Ascending aorta (tissue), 2 donors: ENCODE measurements around the gene MGAT1. TPM values are rescaled to one million over a fixed set of nuclear protein-coding genes. Genes with fewer than 3 reads are reported as not detected.

Source experiments
- DNase-seq, 2 donors: peaks; one replicate each; pipeline ENCODE4 v3.0.0-alpha.2; 2019; ENCODE audit warnings: low spot score in 2 of 2
- H3K27ac ChIP-seq, 2 donors: fragments of 200-600 bp; sonication (generic); one replicate each; pipeline ENCODE4 v1.5.1; 2016 to 2017; ENCODE audit warnings: mild to moderate bottlenecking in 1 of 2
- H3K27me3 ChIP-seq: fragments of 200-600 bp; sonication (generic); one replicate; pipeline ENCODE4 v1.5.1; 2017
- H3K36me3 ChIP-seq, 2 donors: fragments of 200-600 bp; sonication (generic); one replicate each; pipeline ENCODE4 v1.5.1; 2016
- H3K4me1 ChIP-seq, 2 donors: fragments of 200-600 bp; sonication (generic); one replicate each; pipeline ENCODE4 v1.5.1; 2016 to 2017; ENCODE audit warnings: mild to moderate bottlenecking in 1 of 2
- H3K4me3 ChIP-seq, 2 donors: fragments of 200-600 bp; sonication (generic); one replicate each; pipeline ENCODE4 v1.5.1; 2016 to 2017; ENCODE audit warnings: mild to moderate bottlenecking in 1 of 2
- H3K9me3 ChIP-seq, 2 donors: fragments of 200-600 bp; sonication (generic); one replicate each; pipeline ENCODE4 v1.5.1; 2016
- CTCF ChIP-seq, 3 experiments: fragments of 200-600 bp in 2 of 3; fragments of 450-650 bp in 1 of 3; sonication (generic) in 2 of 3; IDR thresholded peaks; one replicate each; pipeline ENCODE4 v1.5.1; 2016 to 2019; ENCODE audit warnings: antibody characterized with exemption in 3 of 3, mild to moderate bottlenecking in 1 of 3, moderate library complexity in 1 of 3
- intact Hi-C: fragments of 100-400 bp; cut with DNase I; formaldehyde crosslinking; loops from one replicate; pipeline ENCODE4 v1.15.1; 2023
- total RNA-seq: library from RNA; depleted of rRNA; stranded (reverse); fragments of >200 nt; gene quantifications from one replicate; pipeline ENCODE4 v1.1.0, GENCODE V29; 2016

The MGAT1 gene
- total RNA-seq, 1 donor from 2014 or later = 257 TPM

DNA sequence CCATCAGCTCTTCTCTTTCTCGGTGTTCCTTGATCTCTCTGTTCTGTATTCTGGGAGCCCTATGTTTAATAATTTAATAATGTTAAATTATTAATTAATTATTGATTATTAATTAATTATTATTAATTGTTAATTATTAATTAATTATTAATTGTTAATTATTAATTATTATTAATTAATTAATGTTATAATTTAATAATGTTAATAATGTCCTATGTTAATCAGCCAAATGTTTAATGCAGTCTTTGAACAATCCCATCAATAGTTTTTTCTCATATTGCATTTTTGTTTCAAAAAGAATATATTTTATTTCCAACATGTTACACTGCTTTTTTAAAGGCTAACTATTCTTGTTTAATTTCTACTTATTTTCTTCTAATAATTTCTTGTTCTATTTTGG is 26.2 kb downstream of the MGAT1 start:
- Histone ChIP-seq H3K27me3 (no peaks in the 10 kb centered on the region), H3K27ac (no peak overlapping the region), H3K4me1 (no peaks in the 10 kb centered on the region), H3K4me3 (no peak overlapping the region), H3K36me3 (no peaks in the 10 kb centered on the region), H3K9me3 (peaks cover 0 to 11% of the 10 kb centered on the region in 2 donors)
- intact Hi-C loops = no loop called here
- no peak for DNase-seq
- TF ChIP-seq CTCF (IDR thresholded peaks at IDR 0.05) = no peak

GRCh38 chr5:180775624-180776023 is 27.0 kb downstream of the MGAT1 start:
- intact Hi-C loops = no loop called here
- no peaks in the 10 kb centered on the region for H3K36me3 ChIP-seq
- no peak overlapping the region for H3K4me3 ChIP-seq
- H3K27me3 ChIP-seq = no peaks in the 10 kb centered on the region
- DNase-seq = no peak
- H3K27ac ChIP-seq = no peak overlapping the region
- peaks cover 0 to 11% of the 10 kb centered on the region in 2 donors for H3K9me3 ChIP-seq
- no peaks in the 10 kb centered on the region for H3K4me1 ChIP-seq
- TF ChIP-seq CTCF (IDR thresholded peaks at IDR 0.05) = no peak

GRCh38 chr5:180771839-180772238 is 30.8 kb downstream of the MGAT1 start:
- Histone ChIP-seq H3K36me3 (no peaks in the 10 kb centered on the region), H3K4me3 (no peak overlapping the region), H3K27ac (no peak overlapping the region), H3K9me3 (peaks cover 0 to 11% of the 10 kb centered on the region in 2 donors), H3K27me3 (no peaks in the 10 kb centered on the region), H3K4me1 (no peaks in the 10 kb centered on the region)
- TF ChIP-seq CTCF (IDR thresholded peaks at IDR 0.05) = no peak
- intact Hi-C loops = no loop called here
- no peak for DNase-seq

DNA sequence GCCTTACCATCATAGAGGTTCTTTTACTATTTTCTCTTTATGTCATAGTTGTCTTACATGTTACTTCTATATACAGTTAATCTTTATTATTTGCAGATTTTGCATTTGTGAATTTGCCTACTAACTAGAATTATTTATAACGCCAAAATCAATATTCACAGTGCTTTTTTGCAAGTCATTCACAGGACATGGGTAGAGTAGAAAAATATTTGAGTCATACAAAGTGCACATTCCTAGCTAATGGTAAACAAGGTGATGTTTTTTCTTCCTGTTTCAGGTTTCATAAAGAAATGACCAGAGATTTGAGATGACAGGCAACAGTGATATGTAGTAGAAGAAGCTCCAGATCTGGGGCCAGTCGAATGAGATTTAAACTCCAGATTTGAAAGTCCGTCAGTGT is 32.8 kb downstream of the MGAT1 start:
- intact Hi-C loops = no loop called here
- peaks cover 0 to 11% of the 10 kb centered on the region in 2 donors for H3K9me3 ChIP-seq
- no peaks in the 10 kb centered on the region for H3K27me3 ChIP-seq

GRCh38 chr5:180755601-180756000 is 47.0 kb downstream of the MGAT1 start:
- no peaks in the 10 kb centered on the region for H3K36me3 ChIP-seq
- no peak overlapping the region for H3K4me3 ChIP-seq
- no peaks in the 10 kb centered on the region for H3K4me1 ChIP-seq
- intact Hi-C loops = no loop called here
- no peak overlapping the region for H3K27ac ChIP-seq
- no peak for DNase-seq
- peaks cover 0 to 16% of the 10 kb centered on the region in 2 donors for H3K9me3 ChIP-seq
- TF ChIP-seq CTCF (IDR thresholded peaks at IDR 0.05) = no peak
- no peaks in the 10 kb centered on the region for H3K27me3 ChIP-seq

More for the DNA sequence above, 32.8 kb downstream of the MGAT1 start:
- no peak for DNase-seq
- no peak for TF ChIP-seq CTCF (IDR thresholded peaks at IDR 0.05)
- H3K36me3 ChIP-seq = no peaks in the 10 kb centered on the region
- H3K27ac ChIP-seq = no peak overlapping the region
- H3K4me3 ChIP-seq = no peak overlapping the region
- H3K4me1 ChIP-seq = no peaks in the 10 kb centered on the region

DNA sequence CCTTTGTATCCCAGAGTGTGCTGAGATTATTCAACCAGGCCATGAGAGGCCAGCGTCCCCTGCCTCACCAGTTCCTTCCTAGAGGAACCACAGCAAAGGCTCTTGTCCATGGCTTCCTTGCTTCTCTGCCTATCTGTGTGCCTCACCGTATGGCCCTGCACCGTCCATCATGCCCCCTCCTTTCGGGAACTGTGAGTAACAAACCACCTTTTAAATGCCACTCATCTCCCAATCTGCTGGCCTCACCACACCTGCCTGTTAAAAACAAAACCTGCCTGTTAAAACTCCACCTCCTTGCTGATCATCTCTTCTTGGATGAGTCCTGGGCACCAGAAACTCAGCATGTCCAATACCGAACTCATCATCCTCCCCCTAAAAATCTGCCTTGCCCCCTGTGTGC is 58.4 kb downstream of the MGAT1 start:
- Histone ChIP-seq H3K4me3 (no peak overlapping the region), H3K27me3 (no peaks in the 10 kb centered on the region), H3K27ac (no peak overlapping the region), H3K4me1 (no peaks in the 10 kb centered on the region), H3K9me3 (no peaks in the 10 kb centered on the region), H3K36me3 (no peaks in the 10 kb centered on the region)
- TF ChIP-seq CTCF (IDR thresholded peaks at IDR 0.05) = no peak
- no peak for DNase-seq
- intact Hi-C loops = no loop called here
